H1 (cell line): Measurements from ENCODE around the gene NSUN4. TPM values are rescaled to one million over a fixed set of nuclear protein-coding genes. Genes with fewer than 3 reads are reported as not detected.

Source experiments
- CTCF ChIA-PET: fragments of 300-600 bp; sonication (Branson Sonifier 250); formaldehyde crosslinking; loops from one replicate; lab custom pipeline; 2021; ENCODE audit not compliant: partially characterized antibody; lab: Charles Lee
- POLR2A ChIA-PET: fragments of 300-600 bp; sonication (Branson Sonifier 250); formaldehyde crosslinking; loops from one replicate; lab custom pipeline; 2021; ENCODE audit warnings: inconsistent platforms; ENCODE audit not compliant: partially characterized antibody; lab: Charles Lee
- DNase-seq, 2 experiments: peaks; one replicate each; pipeline versions ENCODE4 v3.0.0 to v3.0.0-alpha.2; 2010 to 2022; ENCODE audit warnings: low spot score in 2 of 2, low read depth in 1 of 2, mixed read lengths in 1 of 2
- FAIRE-seq: peaks from 2 replicates; lab custom pipeline; 2011; peaks lifted over from hg19 to GRCh38; lab: Jason Lieb, UNC
- H2AFZ ChIP-seq: 2 replicates; pipeline ENCODE4 v1.8.1; 2012; ENCODE audit warnings: low read length, inconsistent platforms
- H2AK5ac ChIP-seq: 2 replicates; pipeline ENCODE4 v1.6.1; 2013; ENCODE audit warnings: low read depth, low read length
- H2BK120ac ChIP-seq: replicated peaks from 2 replicates; pipeline ENCODE3; 2013; ENCODE audit warnings: low read depth, low read length, inconsistent platforms
- H2BK12ac ChIP-seq: 2 replicates; pipeline ENCODE4 v1.6.1; 2013; ENCODE audit warnings: low read depth, low read length
- H2BK15ac ChIP-seq: 2 replicates; pipeline ENCODE4 v1.6.1; 2013; ENCODE audit warnings: low read length
- H2BK20ac ChIP-seq: 2 replicates; pipeline ENCODE4 v1.6.1; 2013; ENCODE audit warnings: low read length
- H2BK5ac ChIP-seq: 2 replicates; pipeline ENCODE4 v1.6.1; 2013; ENCODE audit warnings: low read depth, low read length
- H3K14ac ChIP-seq: 2 replicates; pipeline ENCODE4 v1.6.1; 2013; ENCODE audit warnings: inconsistent platforms; ENCODE audit not compliant: insufficient read length
- H3K18ac ChIP-seq: 2 replicates; pipeline ENCODE4 v1.6.1; 2013; ENCODE audit warnings: low read length; ENCODE audit errors: extremely low read depth
- H3K23ac ChIP-seq: 2 replicates; pipeline ENCODE4 v1.6.1; 2013; ENCODE audit warnings: inconsistent platforms; ENCODE audit not compliant: insufficient read length
- H3K23me2 ChIP-seq: 2 replicates; pipeline ENCODE4 v1.6.1; 2013; ENCODE audit warnings: low read depth, low read length
- H3K27ac ChIP-seq: 2 replicates; pipeline ENCODE4 v1.6.1; 2011; ENCODE audit warnings: low read depth, low read length, inconsistent platforms
- H3K27me3 ChIP-seq, 4 experiments: replicated peaks in 1 of 4; 1 replicate in 1 of 4; 2 replicates in 3 of 4; pipeline versions ENCODE4 v1.6.1 to v1.8.1; 2011 to 2013; ENCODE audit warnings: low read length in 3 of 4, mild to moderate bottlenecking in 3 of 4, inconsistent platforms in 2 of 4, mixed read lengths in 2 of 4, moderate library complexity in 1 of 4; ENCODE audit not compliant: control insufficient read depth in 3 of 4, insufficient read depth in 3 of 4; ENCODE audit errors: extremely low read depth in 1 of 4
- H3K36me3 ChIP-seq, 4 experiments: 2 replicates each; pipeline versions ENCODE4 v1.6.1 to v1.8.1; 2011 to 2013; ENCODE audit warnings: mild to moderate bottlenecking in 4 of 4, low read length in 3 of 4, moderate library complexity in 2 of 4, control low read depth in 1 of 4, inconsistent platforms in 1 of 4; ENCODE audit not compliant: insufficient read depth in 4 of 4, control insufficient read depth in 2 of 4
- H3K4ac ChIP-seq: replicated peaks from 2 replicates; pipeline ENCODE3; 2013; ENCODE audit warnings: low read length, low read depth, mixed read lengths, inconsistent platforms; ENCODE audit not compliant: insufficient read length
- H3K4me1 ChIP-seq, 4 experiments: replicated peaks in 1 of 4; 1 replicate in 1 of 4; 2 replicates in 3 of 4; pipeline versions ENCODE4 v1.6.1 to v1.8.1; 2011 to 2013; ENCODE audit warnings: low read length in 3 of 4, inconsistent platforms in 2 of 4, mixed read lengths in 1 of 4; ENCODE audit not compliant: insufficient read depth in 4 of 4, control insufficient read depth in 3 of 4
- H3K4me2 ChIP-seq, 2 experiments: 2 replicates each; pipeline versions ENCODE4 v1.6.1 to v1.8.1; 2011 to 2013; ENCODE audit warnings: low read depth in 2 of 2, low read length in 2 of 2, control low read depth in 1 of 2, inconsistent platforms in 1 of 2, mild to moderate bottlenecking in 1 of 2; ENCODE audit not compliant: insufficient read depth in 1 of 2
- H3K4me3 ChIP-seq, 4 experiments: fragments of 200-600, 300-600 bp in 1 of 4; sonication (generic), shearing (Covaris generic), sonication (Bioruptor Twin) in 1 of 4; 2 replicates each; pipeline versions ENCODE4 v1.5.1 to v1.8.1; 2011 to 2016; ENCODE audit warnings: low read length in 4 of 4, low read depth in 3 of 4, control low read depth in 2 of 4, inconsistent platforms in 2 of 4, mild to moderate bottlenecking in 2 of 4, mixed read lengths in 1 of 4, moderate library complexity in 1 of 4; ENCODE audit not compliant: insufficient read depth in 2 of 4; ENCODE audit errors: extremely low read depth in 1 of 4
- H3K56ac ChIP-seq: replicated peaks from 2 replicates; pipeline ENCODE3; 2013; ENCODE audit warnings: low read depth, mild to moderate bottlenecking, mixed read lengths, low read length, inconsistent platforms; ENCODE audit not compliant: insufficient read length
- H3K79me1 ChIP-seq: 2 replicates; pipeline ENCODE4 v1.6.1; 2013; ENCODE audit warnings: low read depth, low read length, control low read depth
- H3K79me2 ChIP-seq, 2 experiments: 2 replicates each; pipeline versions ENCODE4 v1.6.1 to v1.8.1; 2012 to 2013; ENCODE audit warnings: low read length in 2 of 2, mild to moderate bottlenecking in 2 of 2, inconsistent platforms in 1 of 2; ENCODE audit not compliant: insufficient read depth in 2 of 2, control insufficient read depth in 1 of 2
- H3K9ac ChIP-seq, 4 experiments: replicated peaks in 1 of 4; 1 replicate in 1 of 4; 2 replicates in 3 of 4; pipeline versions ENCODE4 v1.6.1 to v1.8.1; 2011 to 2013; ENCODE audit warnings: low read depth in 3 of 4, low read length in 3 of 4, control low read depth in 2 of 4, mild to moderate bottlenecking in 2 of 4, moderate library complexity in 2 of 4, inconsistent platforms in 1 of 4; ENCODE audit errors: extremely low read depth in 1 of 4
- H3K9me3 ChIP-seq, 2 experiments: 2 replicates each; pipeline versions ENCODE4 v1.6.1 to v1.8.1; 2012 to 2013; ENCODE audit warnings: mild to moderate bottlenecking in 2 of 2, moderate library complexity in 2 of 2, control low read depth in 1 of 2, inconsistent platforms in 1 of 2, low read depth in 1 of 2, low read length in 1 of 2, mixed read lengths in 1 of 2; ENCODE audit not compliant: insufficient read depth in 2 of 2
- H4K20me1 ChIP-seq, 2 experiments: replicated peaks in 1 of 2; 2 replicates each; pipeline versions ENCODE3 to v1.8.1; 2011 to 2013; ENCODE audit warnings: inconsistent platforms in 2 of 2, low read length in 2 of 2, mild to moderate bottlenecking in 1 of 2; ENCODE audit not compliant: insufficient read depth in 2 of 2, control insufficient read depth in 1 of 2
- H4K5ac ChIP-seq: 2 replicates; pipeline ENCODE4 v1.6.1; 2013; ENCODE audit warnings: low read length, low read depth, mixed read lengths, inconsistent platforms; ENCODE audit not compliant: insufficient read length
- H4K8ac ChIP-seq: 2 replicates; pipeline ENCODE4 v1.8.0; 2013; ENCODE audit warnings: mild to moderate bottlenecking, moderate library complexity, low read length, inconsistent platforms; ENCODE audit not compliant: insufficient read depth; ENCODE audit errors: extremely low read depth
- H4K91ac ChIP-seq: replicated peaks from 2 replicates; pipeline ENCODE3; 2013; ENCODE audit warnings: low read length, mixed read lengths, inconsistent platforms; ENCODE audit not compliant: insufficient read length
- ASH2L ChIP-seq: fragments of 200-600, 300-600 bp; sonication (generic); IDR thresholded peaks from one replicate; pipeline ENCODE4 v1.7.1; 2017; ENCODE audit warnings: low read length
- BACH1 ChIP-seq: IDR thresholded peaks from 2 replicates; pipeline ENCODE4 v1.6.1; 2012; ENCODE audit warnings: low read length, improper control_type of control experiment
- JUND ChIP-seq: IDR thresholded peaks from 2 replicates; pipeline ENCODE4 v1.6.1; 2011; ENCODE audit warnings: mild to moderate bottlenecking, improper control_type of control experiment, low read length
- KDM5A ChIP-seq: fragments of 200-600 bp; IDR thresholded peaks from 2 replicates; pipeline ENCODE4 v1.7.1; 2012; ENCODE audit warnings: mild to moderate bottlenecking, low read length, inconsistent platforms, mixed read lengths
- POLR2AphosphoS5 ChIP-seq: IDR thresholded peaks from 2 replicates; pipeline ENCODE4 v1.6.1; 2011; ENCODE audit warnings: low read depth, low read length
- SP2 ChIP-seq: IDR thresholded peaks from 2 replicates; pipeline ENCODE4 v1.6.1; 2012; ENCODE audit warnings: mild to moderate bottlenecking, low read length, inconsistent platforms
- SP4 ChIP-seq: IDR thresholded peaks from 2 replicates; pipeline ENCODE4 v1.6.1; 2012; ENCODE audit warnings: low read length, inconsistent platforms
- SUZ12 ChIP-seq: fragments of 200-600 bp; sonication (generic); IDR thresholded peaks from 2 replicates; pipeline ENCODE4 v1.6.1; 2012; ENCODE audit warnings: mild to moderate bottlenecking, inconsistent platforms, low read length, moderate library complexity, mixed read lengths
- TBP ChIP-seq: IDR thresholded peaks from 2 replicates; pipeline ENCODE4 v1.6.1; 2011; ENCODE audit warnings: low read depth, low read length, improper control_type of control experiment
- TCF12 ChIP-seq: IDR thresholded peaks from 2 replicates; pipeline ENCODE4 v1.6.1; 2011; ENCODE audit warnings: low read depth, mild to moderate bottlenecking, low read length
- ZNF274 ChIP-seq: IDR thresholded peaks from 2 replicates; pipeline ENCODE4 v1.7.0; 2012; ENCODE audit warnings: low read length, borderline replicate concordance; ENCODE audit errors: extremely low read depth
- WGBS, 2 experiments: shearing (Covaris generic) in 1 of 2; methylation state at CpG; one replicate each; pipeline versions ENCODE4 v1.1.6 to v1.1.7; 2013 to 2015; ENCODE audit warnings: low lambda C conversion rate in 2 of 2, mixed read lengths in 2 of 2, inconsistent platforms in 1 of 2, low coverage in 1 of 2, missing lambda C conversion rate in 1 of 2; ENCODE audit not compliant: insufficient replicate concordance in 2 of 2, insufficient coverage in 1 of 2, insufficient read length in 1 of 2; ENCODE audit errors: extremely low coverage in 1 of 2, missing lambda C conversion rate in 1 of 2; 5-methylcytosine and 5-hydroxymethylcytosine counted together
- polyA plus RNA-seq, 7 experiments: library from polyadenylated mRNA; depleted of rRNA in 3 of 7; stranded (reverse) in 5 of 7; unstranded in 2 of 7; fragments of >200 nt in 5 of 7; fragments of 200-250 nt in 2 of 7; gene quantifications; 1 replicate in 5 of 7; 2 replicates in 1 of 7; 4 replicates in 1 of 7; pipeline versions ENCODE4 v1.2.1 to v1.2.3, GENCODE V29; 2011 to 2013; ENCODE audit warnings: missing spikeins in 2 of 7, mixed read lengths in 2 of 7
- total RNA-seq: library from RNA; stranded (reverse); fragmentation: NEBNext Ultra II Directional; extraction: Animal tissue kit (Norgen Biotek cat#: 25700); gene quantifications from 2 replicates; pipeline ENCODE4 v1.2.1, GENCODE V29; 2021
- TF ChIP-seq, protein P1 (sequence below): IDR thresholded peaks from 2 replicates; pipeline ENCODE4 v1.6.1; 2012; ENCODE audit warnings: inconsistent platforms
- TF ChIP-seq, protein P2 (sequence below): IDR thresholded peaks from 2 replicates; pipeline ENCODE4 v1.6.1; 2011; ENCODE audit warnings: low read length, improper control_type of control experiment

NSUN4 gene
- total and polyA plus RNA-seq, 2 of the 8 experiments (the other 6 are each of a cell fraction or from before 2014, with no cell fraction given): 9.7 to 15.7 TPM

DNA sequence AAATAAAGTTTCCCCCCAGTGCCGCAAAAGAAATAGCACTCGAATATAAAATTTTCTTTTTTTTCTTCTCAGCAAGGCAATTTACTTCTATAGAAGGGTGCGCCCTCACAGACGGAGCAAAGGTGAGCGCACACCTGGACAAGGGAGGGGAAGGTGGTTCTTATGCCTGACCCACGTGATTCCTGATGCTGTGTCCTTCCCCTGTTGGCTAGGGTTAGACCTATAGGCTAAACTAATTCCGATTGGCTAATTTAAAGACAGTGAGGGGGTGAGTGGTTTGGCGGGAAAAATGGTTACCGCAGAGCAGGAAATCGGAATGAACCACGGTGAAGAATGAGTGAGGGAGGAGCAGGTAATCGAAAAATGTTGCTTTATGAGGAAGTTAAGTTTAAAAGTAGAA is 52.9 kb downstream of the NSUN4 start:
- no peak overlapping the region for H3K27ac ChIP-seq
- H3K23me2 ChIP-seq: peaks cover 12% of the 10 kb centered on the region
- H3K36me3 ChIP-seq: no peaks in the 10 kb centered on the region; a peak in 1 of 8 replicates
- H2AFZ ChIP-seq: peak overlapping the region; percentile 1; the same call in 1 of the 2 replicates
- peaks cover 0 to 2% (median under 1%) of the 10 kb centered on the region in 4 experiments; a peak in 2 of 7 replicates for H3K27me3 ChIP-seq
- H2BK15ac ChIP-seq: no peak overlapping the region
- no peak overlapping the region for H3K56ac ChIP-seq
- no peak overlapping the region for H2BK5ac ChIP-seq
- no peak overlapping the region for H3K4ac ChIP-seq
- DNase-seq (peak in 1 of 2 experiments; percentile 60), FAIRE-seq (peak; percentile 84)
- no peak overlapping the region for H4K91ac ChIP-seq
- no peak overlapping the region for H2BK120ac ChIP-seq
- peaks cover 0 to 12% (median 6%) of the 10 kb centered on the region in 4 experiments; a peak in 5 of 7 replicates for H3K4me1 ChIP-seq
- H4K8ac ChIP-seq: no peak overlapping the region
- WGBS, 2 experiments: 17% methylated on average over 12 of the region's 12 CpGs; no CpG with 5 or more reads in 1 of the 2 experiments
- H3K79me1 ChIP-seq: no peaks in the 10 kb centered on the region; the same call in 1 of the 2 replicates
- peaks cover 0 to 23% of the 10 kb centered on the region in 2 experiments; a peak in 2 of 4 replicates for H3K79me2 ChIP-seq
- H4K20me1 ChIP-seq: peaks cover 0 to 6% of the 10 kb centered on the region in 2 experiments
- CTCF ChIA-PET: interaction anchor here (1.1 to 1.6 kb wide), 4 partner anchors 9 to 27 kb away, joined by 3 to 5 read pairs (median 4); no protein-coding TSS in a partner anchor
- H3K9me3 ChIP-seq: no peaks in the 10 kb centered on the region
- POLR2A ChIA-PET: interaction anchor here (1.2 to 1.9 kb wide), 6 partner anchors 12 to 90 kb away, joined by 3 to 5 read pairs (median 4); partner anchors contain the start of genes LRRC41 and UQCRH
- no peak overlapping the region for H2BK20ac ChIP-seq
- no peak overlapping the region for H3K14ac ChIP-seq
- H3K4me3 ChIP-seq: peak overlapping the region; percentile 74 to 92 (median 81); a peak in 7 of 8 replicates
- H3K18ac ChIP-seq: no peak overlapping the region; the same call in 1 of the 2 replicates
- peak overlapping the region; percentile 0 to 80 (median 72) for H3K9ac ChIP-seq
- no peak overlapping the region for H4K5ac ChIP-seq
- no peak overlapping the region for H2BK12ac ChIP-seq
- no peak overlapping the region for H2AK5ac ChIP-seq
- H3K4me2 ChIP-seq: peak overlapping the region; percentile 90 to 95; a peak in 3 of 4 replicates
- H3K23ac ChIP-seq: no peak overlapping the region
- no peak for TF ChIP-seq KDM5A
- no peak for TF ChIP-seq SUZ12
- TF ChIP-seq ZNF274: no peak
- TF ChIP-seq POLR2AphosphoS5: peak; percentile 57; the same call in 1 of the 2 replicates
- TF ChIP-seq, protein P1, sequence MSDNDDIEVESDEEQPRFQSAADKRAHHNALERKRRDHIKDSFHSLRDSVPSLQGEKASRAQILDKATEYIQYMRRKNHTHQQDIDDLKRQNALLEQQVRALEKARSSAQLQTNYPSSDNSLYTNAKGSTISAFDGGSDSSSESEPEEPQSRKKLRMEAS: peak; percentile 86
- TF ChIP-seq JUND: no peak
- 0 out of 2 replicates have a peak, but pooled peaks have one; percentile 3 for TF ChIP-seq TCF12
- TF ChIP-seq SP2: no peak
- TF ChIP-seq TBP: peak; percentile 20; the same call in 1 of the 2 replicates
- TF ChIP-seq BACH1: no peak
- TF ChIP-seq, protein P2, sequence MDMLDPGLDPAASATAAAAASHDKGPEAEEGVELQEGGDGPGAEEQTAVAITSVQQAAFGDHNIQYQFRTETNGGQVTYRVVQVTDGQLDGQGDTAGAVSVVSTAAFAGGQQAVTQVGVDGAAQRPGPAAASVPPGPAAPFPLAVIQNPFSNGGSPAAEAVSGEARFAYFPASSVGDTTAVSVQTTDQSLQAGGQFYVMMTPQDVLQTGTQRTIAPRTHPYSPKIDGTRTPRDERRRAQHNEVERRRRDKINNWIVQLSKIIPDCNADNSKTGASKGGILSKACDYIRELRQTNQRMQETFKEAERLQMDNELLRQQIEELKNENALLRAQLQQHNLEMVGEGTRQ: peak; percentile 76
- 0 out of 2 replicates have a peak, but pooled peaks have one; percentile 23 for TF ChIP-seq SP4
- TF ChIP-seq ASH2L: no peak
